ENCODE data around the gene PPM1M.

The PPM1M gene

DNA sequence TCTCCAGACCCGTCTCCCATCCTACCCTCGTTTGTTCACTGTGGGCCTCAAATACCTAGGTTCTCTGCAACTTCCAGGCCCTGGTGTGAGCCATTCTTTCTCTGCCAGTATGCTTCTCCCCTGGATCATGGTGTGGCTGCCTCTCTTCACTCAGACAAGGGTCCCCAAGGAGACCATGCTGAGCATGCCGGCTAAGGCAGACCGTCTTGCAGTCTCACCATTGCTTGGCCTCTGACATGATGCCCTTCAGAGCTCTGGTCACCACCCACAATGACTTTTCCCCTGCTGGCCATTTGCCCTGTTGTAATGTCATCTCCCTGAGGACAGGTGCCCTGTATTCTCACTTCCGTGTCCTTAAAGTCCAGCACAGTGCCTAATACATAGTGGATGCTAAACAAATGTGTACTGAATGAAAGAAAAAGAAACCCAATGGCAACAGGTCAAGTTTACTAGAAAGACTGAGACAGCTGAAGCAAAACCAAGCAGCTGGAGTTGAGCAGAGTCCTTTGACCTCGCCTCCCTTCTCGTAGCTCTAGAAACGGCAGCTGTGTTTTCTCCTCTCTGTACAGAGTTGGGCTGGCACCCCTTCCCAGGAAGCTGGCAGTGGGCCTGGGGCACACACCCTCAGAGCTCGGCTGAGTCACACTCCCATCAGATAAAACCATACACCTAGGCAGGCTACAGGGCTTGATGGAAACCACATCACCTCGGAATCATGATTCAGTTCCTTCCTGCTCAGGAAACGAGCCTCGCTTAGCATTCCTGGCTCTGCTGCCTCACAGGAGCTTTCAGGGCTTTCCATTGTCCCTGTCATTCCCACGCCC lies 28.8 kb upstream of the PPM1M start:
- DNase-seq (ENCODE audit: low read depth in 3 of 3): peak in 2 of 3 experiments; percentile 42 to 47

DNA sequence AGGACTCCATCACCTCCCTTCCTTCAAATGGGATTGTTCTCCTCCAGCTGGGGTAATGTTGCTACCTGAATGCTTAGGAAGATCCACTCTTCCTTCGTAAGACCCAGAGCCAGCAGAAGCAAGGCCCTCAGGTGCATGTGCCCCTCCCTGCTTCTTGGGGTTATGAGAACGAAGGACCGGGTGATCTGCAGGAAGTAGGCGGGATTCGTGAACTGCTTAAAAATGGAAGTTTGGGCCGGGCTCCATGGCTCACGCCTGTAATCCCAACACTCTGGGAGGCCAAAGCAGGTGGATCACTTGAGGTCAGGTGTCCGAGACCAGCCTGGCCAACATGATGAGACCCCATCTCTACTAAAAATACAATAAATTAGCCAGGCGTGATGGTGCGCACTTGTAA lies 28.2 kb upstream of the PPM1M start:
- DNase-seq (ENCODE audit: low read depth in 3 of 3): no peak

DNA sequence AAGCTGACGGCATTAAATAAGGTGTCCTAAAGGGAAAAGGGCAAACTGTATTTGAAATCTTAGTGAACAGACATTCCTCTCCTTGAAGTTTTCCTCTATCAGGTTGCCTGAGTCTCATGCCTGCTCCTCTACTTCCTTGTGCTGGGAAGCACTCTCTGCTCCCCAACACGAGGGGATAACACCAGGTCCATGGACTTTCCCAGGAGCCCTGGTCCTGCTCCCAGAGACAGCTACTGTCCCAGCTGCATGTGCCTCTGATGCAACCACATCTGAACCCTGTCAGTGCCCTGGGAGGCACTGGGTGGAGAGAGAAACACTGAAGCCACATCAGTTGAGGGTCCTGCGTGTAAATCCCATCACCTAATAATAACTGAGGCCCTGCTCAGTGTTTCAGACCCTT lies 27.5 kb upstream of the PPM1M start:
- no peak for DNase-seq (ENCODE audit: low read depth in 3 of 3)

DNA sequence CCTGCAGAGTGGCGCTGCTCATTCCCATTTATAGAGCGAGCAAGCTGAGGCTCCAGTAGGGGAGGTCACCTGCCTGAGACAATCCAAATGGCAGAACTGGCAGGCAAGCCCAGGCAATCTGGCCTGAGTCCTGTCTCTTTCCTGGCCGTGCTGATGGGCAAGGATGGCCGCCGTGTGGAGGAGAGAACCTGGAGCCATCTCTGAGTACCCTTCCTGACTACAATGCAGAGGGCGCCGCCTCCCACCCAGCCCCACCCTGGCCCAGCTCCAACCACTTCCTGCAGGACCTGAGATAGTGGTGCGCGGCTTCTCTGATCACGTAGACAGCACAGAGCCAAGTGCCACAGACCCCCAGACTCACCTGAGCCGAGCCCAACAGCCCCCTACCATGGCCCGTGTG lies 27.1 kb upstream of the PPM1M start:
- no peak for DNase-seq (ENCODE audit: low read depth in 3 of 3)

DNA sequence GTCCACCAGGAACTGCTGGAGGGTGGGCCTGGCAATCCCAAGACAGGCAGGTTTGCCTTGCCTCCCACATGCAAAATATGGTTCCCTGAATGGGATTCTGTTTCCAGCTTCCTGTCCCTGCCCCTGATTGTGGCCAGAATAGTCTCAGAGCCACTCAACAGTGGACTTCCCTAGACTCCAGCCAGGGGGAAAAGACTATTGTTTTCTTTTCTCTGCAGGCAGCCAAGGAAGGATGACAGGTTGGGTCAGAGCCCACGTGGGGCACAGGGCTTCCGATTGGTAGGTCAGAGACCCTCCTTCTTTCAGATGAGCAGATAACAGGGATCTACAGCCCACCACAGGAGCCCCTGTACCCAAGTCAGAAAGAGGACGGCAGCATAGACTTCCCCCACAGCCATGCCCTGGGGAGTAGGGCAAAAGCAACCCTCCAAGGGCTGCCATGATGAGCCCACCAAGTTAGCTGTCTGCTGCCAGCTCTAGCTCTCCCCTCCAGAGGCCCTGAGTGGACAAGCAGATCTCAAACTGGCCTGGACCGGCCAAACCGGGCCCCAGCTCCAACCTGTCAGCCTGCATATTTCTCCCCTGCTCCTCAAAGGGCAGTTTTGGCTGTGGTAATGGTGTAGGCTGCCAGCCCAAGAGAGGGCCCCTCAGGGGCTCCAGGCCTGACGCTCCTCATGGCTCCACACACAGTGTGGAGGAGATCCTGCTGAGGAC lies 26.5 kb upstream of the PPM1M start:
- no peak for DNase-seq (ENCODE audit: low read depth in 3 of 3)

DNA sequence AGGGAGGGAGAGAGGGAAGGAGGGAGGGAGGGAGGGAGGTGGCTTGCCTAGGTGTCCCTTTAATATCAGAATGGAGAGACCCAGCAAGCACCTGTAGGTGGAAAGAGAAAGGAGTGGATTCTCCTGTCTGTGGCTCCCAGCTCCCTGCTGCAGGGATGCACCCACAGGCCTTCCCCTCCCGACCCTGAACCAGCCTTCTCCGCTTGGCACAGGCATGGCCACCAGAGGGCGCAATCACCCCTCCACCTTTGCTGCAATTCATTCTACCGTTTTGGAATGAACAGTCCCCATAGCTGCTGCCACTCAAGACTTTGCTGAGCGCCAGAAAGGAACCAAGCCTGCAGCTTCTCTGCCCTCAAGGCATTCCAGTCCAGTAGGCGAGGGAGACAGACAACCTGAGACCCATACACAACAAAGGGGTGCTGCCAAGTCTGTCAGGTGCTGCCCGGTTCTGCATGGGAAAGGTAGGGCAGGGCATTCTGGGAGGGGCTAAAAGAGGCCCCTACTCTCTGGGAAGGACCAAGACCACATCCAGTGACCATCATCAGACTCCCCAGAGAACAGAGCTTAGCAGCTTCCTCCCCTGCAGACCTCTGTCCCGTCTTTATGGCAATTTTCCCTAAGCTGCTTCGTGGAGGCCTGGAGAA lies 25.1 kb upstream of the PPM1M start:
- peak; percentile 69 to 91 (median 77) for DNase-seq (ENCODE audit: low read depth in 3 of 3)

DNA sequence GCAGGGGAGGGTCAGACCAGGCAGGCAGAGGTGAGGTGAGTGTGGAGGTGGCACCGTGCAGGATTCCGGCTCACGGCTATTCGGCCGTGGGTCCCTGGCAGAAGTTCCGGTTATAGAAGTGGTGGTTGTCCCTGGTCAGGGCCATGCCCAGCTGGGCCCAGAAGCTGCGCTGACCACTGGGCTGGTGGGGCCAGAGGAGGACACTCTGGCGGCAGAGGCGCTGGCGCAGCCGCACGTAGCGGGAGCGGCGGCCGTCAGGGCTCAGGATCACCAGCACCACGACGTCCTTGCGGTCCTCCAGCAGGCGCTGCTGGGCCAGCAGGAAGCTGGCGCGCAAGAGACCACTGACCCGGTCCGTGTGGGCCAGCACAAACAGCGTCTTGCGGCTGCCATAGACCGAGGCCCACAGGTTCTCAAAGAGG lies 24.4 kb upstream of the PPM1M start:
- DNase-seq (ENCODE audit: low read depth in 3 of 3): no peak

DNA sequence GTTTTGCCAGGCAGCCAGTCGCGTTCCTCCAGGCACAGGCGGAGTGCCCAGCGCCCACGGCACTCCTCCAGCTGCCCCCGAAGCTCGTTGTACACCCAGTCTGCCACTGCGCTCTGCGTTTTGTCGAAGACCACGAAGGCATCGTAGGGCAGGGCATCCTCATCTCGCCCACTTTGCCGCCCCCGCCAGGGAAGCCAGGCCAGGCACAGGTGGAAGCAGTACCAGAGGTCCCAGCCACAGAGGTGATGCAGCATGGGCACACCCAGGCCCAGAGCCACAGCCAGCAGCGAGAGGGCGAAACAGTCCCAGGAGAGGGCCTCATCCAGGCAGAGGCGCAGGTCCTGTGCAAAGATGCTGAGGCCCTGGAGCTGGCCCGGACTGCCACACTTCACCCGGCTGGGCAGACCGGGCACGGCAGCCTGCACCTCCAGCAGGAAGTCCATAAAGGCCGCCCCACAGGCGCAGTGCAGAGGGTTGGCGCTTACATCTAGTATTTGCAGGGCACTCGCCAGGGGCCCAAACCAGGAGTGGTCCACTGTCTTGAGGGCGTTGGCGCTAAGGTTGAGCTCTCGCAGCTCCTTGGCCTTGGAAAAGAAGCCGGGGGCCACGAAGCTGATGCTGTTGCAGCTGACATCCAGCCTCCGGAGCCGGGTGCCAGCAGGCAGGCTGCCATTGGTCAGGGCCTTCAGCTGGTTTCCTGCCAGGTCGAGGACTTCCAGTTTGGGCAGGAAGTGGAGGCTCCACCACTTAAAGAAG lies 23.8 kb upstream of the PPM1M start:
- no peak for DNase-seq (ENCODE audit: low read depth in 3 of 3)

DNA sequence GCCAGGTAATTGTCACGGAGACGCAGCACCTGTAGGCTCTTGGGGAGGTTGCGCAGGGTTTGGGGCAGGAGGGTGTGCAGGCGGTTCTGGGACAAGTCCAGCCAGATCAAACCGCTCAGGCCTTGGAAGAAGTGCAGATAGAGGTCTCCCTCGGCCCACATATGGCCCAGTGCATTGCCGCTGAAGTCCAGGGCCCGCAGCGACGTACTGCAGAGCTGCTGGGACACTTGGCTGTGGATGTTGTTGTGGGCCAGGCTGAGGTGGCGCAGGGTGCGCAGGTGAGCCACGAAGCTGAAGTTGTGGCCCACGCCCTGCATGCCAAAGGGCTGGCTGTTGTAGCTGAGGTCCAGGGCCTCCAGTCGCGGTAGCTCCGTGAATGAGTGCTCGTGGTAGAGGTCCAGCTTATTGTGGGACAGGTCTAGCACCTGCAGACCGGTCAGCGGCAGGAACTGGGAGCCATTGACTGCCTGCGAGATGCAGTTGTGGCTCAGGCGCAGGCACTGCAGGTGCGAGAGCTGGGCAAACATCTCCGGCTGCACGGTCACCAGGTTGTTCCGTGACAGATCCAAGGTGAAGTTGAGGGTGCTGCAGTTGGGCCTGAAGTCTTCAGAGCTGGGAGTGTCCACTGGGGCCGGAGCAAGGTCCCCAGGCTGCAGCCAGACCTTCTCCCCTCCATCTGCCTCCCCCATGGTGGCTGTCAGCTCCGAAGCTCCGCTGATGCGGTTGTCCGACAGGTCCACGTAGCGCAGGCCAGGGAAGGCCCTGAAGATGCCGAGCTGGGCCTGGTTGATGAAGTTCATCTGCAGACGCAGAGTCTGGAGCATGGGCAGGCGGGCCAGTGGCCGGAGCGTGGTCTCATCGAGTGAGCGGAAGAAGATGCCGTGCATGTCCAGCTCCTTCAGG lies 23.0 kb upstream of the PPM1M start:
- no peak for DNase-seq (ENCODE audit: low read depth in 3 of 3)

DNA sequence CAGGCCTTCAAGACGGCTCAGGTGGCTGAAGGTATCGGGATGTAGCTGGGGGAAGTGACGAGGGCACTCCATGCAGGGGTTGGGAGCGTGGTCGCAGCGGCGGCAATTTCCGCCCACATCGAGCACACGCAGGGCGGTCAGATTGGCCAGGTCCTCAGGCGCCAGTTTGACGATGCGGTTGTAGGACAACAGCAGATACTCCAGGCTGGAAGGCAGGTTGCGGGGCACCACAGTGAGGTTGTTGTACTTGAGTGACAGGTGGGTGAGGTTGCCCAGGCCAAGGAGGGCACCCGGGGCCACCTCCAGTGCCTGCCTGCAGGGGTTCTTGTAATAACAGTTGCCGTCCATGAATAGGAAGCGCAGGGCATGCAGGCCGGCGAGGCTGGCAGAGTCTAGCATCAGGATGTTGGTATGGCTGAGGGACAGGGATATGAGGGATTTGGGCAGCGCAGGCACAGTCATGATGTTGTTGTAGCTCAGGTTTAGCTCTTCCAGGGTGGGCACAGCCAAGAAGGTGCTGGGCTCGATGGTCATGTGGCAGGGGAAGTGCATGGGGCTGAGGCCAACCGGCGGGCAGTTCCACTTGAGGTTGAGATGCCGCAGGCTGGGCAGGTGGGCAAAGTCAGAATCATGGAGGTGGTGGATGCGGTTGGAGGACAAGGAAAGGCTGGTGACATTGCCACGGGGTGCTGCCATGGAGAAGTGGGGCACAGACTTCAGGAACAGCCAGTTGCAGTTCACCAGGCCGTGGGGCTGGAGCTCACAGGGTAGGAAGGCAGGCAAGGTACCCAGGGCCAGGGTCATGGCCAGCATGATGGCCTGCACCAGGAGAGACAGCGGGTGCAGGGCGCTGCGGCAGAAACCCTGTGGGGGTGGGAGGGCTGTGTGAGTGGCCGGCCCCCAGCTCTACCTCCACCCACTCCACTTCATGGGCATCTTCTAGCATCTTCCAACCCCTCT lies 21.8 kb upstream of the PPM1M start:
- DNase-seq (ENCODE audit: low read depth in 3 of 3): no peak

DNA sequence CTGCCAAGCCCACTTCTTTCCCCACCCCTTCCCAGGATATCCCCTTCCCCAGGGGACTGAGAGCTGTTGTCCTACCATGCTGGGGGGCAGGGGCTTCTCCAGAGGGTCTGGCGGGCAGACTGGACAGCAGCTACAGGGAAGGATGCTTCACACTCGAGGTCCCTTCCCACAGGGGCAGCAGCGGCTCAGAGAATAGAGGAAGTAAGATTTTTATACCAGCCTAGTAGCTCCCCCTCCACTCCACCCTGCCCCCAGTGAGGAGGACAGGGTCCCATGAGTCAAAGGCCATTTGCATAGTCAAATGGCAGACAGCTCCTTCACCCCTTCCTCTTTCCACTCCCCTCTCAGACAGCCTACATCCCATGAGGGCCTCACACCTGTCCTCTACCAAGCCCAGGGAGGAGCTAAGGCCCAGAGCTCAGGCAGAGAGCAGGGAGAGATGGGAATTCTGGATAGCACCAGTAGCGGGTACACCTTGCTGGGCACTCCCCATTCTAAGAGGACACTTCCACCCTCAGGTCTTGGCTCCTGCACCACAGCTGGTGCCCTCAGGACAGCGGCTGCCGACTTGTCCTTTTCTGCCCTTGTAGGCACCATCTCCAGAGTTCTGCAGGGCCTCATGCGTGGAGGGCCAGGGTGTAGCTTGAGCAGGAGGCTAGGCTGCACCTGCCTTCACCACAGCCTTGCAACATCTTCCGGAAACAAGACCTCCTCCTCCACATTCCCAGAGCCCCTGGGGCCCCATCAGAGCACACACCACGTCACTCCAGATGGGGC lies 19.9 kb upstream of the PPM1M start, which contains the start of gene TLR9:
TLR9 (minus strand) TSS at position 194 of the 777 bp plus-strand sequence; CDS start at position 78, 116 bp downstream.
- DNase-seq (ENCODE audit: low read depth in 3 of 3): no peak

DNA sequence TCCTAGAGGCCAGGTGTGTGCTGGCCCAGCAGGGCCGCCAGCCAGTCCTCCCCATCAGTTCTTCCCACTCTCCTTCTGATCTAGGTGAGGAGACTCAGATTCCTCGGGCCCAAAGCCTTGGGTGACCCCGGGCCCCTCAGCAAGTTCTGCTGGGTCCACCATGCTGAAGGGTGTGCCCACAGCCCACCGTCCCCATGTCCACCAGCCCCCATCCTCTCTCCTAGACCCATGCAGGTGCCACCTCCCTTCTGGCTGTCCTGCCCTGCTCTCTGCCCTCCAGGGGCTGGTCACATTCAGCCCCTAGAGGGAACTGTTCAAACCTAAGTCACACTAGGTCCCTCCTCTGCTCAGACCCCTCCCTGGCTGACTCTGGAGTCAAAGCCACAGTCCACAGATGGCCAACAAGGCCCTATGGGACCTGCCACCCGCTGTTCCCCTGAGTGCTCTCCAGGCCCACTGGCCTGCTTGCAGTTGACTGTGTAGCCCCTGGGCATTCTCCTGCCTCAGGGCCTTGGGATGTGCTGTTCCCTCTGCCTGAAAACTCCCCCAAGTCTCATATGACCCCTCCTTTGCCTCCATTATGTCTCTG lies 19.2 kb upstream of the PPM1M start:
- no peak for DNase-seq (ENCODE audit: low read depth in 3 of 3)

DNA sequence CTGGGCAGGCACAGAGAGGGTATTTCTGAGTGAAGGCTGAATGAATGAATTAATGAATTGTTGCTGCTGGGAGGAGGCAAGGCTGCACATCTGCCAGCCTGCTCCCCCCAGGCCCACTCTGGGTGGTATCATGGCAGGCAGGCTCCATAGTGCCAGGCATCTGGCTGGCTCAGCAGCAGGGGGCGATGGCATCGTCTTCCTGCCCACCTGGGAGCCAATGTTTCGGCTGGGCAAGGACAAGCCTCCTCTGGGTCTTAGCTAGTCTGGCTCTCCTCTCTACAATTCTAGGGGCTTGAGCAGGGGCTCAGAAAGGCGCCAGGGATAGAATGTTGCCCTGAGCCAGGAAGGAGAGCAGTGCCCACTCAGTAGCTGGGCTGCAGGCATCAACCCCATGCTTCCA lies 18.4 kb upstream of the PPM1M start:
- no peak for DNase-seq (ENCODE audit: low read depth in 3 of 3)

DNA sequence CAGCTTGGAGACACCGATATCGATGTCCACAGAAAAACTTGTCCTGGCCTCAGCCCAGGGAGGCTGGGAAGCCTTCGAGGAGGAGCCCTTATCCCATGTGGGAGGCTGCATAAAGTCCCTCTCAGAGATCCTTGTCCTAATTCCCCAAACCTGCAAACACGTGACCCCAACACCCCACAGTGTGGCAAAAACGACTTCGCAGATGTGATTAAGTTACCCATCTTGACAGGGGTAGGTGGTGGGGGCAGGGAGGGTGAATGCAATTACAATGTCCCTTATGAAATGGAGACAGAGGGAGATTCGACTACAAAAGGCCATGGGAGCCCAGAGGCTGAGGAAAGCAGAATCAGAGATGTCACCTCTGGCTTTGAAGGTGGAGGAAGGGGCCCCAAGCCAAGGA lies 17.8 kb upstream of the PPM1M start:
- DNase-seq (ENCODE audit: low read depth in 3 of 3): no peak

DNA sequence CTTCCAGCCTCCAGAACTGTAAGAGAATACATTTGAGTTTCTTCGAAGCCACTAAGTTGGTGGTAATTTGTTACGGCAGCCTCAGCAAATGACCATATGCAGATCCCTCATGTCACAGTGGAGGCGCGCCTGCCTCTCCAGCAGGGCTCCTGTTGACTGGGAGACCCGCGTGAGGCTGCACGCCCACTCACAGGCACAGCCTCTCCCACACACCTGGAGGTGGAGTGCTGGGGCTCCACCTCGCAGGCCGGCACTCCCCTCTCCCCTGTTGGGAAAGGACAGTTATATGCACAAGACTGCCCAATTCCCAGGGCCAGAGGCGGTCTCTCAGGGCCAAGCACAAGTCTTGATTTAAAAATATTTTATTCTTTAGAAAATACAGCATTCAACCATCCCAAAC lies 17.3 kb upstream of the PPM1M start:
- no peak for DNase-seq (ENCODE audit: low read depth in 3 of 3)

DNA sequence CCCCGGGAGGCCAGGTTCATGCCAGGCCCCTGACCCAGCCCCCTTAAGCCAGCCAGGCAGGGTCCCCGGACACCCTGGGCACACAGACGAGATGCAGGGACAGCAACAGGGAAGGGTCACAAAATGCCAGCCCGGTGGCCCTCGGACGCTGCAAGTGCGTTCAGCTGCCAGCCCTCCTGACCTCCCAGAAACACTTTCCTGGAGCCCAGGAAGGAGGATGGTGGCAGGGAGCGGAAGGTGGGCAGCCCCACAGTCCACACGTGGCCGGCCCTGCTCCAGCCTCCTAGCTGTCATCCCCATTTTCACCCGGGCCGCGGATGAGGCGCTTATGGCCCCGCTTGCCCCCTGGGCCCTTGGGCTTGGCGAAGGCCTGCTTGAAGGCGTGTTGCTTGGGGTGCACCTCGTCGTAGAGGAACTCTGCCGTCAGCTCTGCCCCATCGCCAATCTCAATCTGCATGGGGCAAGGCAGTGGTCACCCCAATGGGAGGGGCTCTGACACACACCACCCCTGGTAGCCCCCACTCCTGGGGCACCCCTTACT lies 16.7 kb upstream of the PPM1M start:
- no peak for DNase-seq (ENCODE audit: low read depth in 3 of 3)

DNA sequence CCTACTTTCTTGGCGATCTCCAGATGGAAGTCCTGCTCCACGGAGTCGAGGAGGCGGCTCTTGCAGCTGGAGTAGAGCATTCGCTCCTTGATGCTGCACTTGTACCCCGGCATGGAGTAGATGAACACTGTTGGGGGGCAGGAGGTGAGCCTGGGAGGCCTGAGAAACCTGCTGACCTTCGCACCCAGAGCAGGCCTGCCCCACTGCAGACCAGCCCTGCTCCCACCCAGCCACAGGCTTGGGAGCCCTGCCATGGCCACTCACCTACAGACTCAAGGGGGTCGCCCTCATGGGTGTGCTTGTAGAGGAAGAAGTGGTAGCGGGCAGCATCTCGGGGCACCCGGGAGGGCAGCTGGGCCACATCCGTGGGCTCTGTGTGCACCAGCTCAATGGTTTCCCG lies 15.9 kb upstream of the PPM1M start:
- no peak for DNase-seq (ENCODE audit: low read depth in 3 of 3)

DNA sequence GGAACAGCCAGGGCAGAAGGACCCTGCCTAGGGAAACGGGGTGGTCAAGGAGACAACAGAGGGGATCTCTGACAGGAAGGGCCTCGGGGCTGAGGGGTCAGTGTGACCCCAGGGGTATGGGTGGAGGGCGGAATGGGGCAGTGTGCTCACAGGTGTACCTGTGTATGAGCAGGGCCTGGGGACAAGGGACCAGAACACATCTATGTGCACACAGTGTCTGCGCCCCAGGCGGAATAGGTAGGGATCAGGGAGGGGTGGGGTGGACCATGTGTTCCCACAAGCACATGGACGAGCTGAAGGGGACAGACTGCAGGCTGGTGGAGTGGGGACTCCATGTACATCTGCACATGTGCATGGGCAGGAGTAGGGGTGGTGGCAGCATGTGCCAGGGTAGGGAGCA lies 15.1 kb upstream of the PPM1M start:
- DNase-seq (ENCODE audit: low read depth in 3 of 3): no peak
